GM21529 (cell line): Measurements from ENCODE around the gene RRM2.
"Not testable (repeated sequence)": the region's sequence is repeated elsewhere in the genome, so short reads cannot be mapped to it uniquely, and the experiment has no call there.

Experiments
- ATAC-seq: cut with Tn5 transposase; IDR thresholded peaks from one replicate; pipeline ENCODE4 v1.9.1; 2021; ENCODE audit not compliant: unreplicated experiment

The RRM2 gene

GRCh38 chr2:10089565-10090190 is 32.9 kb upstream of the RRM2 start:
- ATAC-seq, result peak; percentile 61

GRCh38 chr2:10091182-10091888 is 31.2 kb upstream of the RRM2 start:
- no peak for ATAC-seq

GRCh38 chr2:10091889-10092244 is 30.7 kb upstream of the RRM2 start:
- ATAC-seq, result not testable (repeated sequence)

- ATAC-seq, result no peak
Observed at GRCh38 chr2:10094271-10094814, 28.2 kb upstream of the RRM2 start.

GRCh38 chr2:10095175-10095574 is 27.4 kb upstream of the RRM2 start:
- no peak for ATAC-seq

- ATAC-seq, result no peak
Observed at GRCh38 chr2:10096641-10097040, 25.9 kb upstream of the RRM2 start.

GRCh38 chr2:10097352-10098148 is 25.0 kb upstream of the RRM2 start:
- ATAC-seq, result peak; percentile 89

- no peak for ATAC-seq
Observed at GRCh38 chr2:10101491-10101890, 21.0 kb upstream of the RRM2 start.

GRCh38 chr2:10103179-10103578 is 19.4 kb upstream of the RRM2 start:
- ATAC-seq, result no peak

GRCh38 chr2:10104906-10105305 is 17.6 kb upstream of the RRM2 start:
- ATAC-seq, result not testable (repeated sequence)

GRCh38 chr2:10109311-10109710 is 13.2 kb upstream of the RRM2 start:
- ATAC-seq, result no peak

GRCh38 chr2:10119027-10119325 is 3.6 kb upstream of the RRM2 start:
- ATAC-seq, result no peak

- no peak for ATAC-seq
Observed at GRCh38 chr2:10119601-10120157, 2.9 kb upstream of the RRM2 start.

GRCh38 chr2:10120158-10120876 is 2.2 kb upstream of the RRM2 start:
- peak; percentile 55 for ATAC-seq

- no peak for ATAC-seq
Observed at GRCh38 chr2:10120877-10121574, 1.5 kb upstream of the RRM2 start.

- ATAC-seq, result no peak
Observed at GRCh38 chr2:10123281-10123680, 742 bp downstream of the RRM2 start.

GRCh38 chr2:10124538-10125045 is 2.1 kb downstream of the RRM2 start:
- no peak for ATAC-seq

- ATAC-seq, result no peak
Observed at GRCh38 chr2:10125842-10126631, 3.5 kb downstream of the RRM2 start.

GRCh38 chr2:10126632-10127026 is 4.1 kb downstream of the RRM2 start:
- no peak for ATAC-seq
